ENCODE measurements around the gene PGAP6. TPM values are rescaled to one million over a fixed set of nuclear protein-coding genes. Genes with fewer than 3 reads are reported as not detected.
"Not testable (repeated sequence)": the region's sequence is repeated elsewhere in the genome, so short reads cannot be mapped to it uniquely, and the experiment has no call there.

The PGAP6 gene
- total RNA-seq, 2 donors from 2014 or later = 39.7 to 106 TPM

DNA sequence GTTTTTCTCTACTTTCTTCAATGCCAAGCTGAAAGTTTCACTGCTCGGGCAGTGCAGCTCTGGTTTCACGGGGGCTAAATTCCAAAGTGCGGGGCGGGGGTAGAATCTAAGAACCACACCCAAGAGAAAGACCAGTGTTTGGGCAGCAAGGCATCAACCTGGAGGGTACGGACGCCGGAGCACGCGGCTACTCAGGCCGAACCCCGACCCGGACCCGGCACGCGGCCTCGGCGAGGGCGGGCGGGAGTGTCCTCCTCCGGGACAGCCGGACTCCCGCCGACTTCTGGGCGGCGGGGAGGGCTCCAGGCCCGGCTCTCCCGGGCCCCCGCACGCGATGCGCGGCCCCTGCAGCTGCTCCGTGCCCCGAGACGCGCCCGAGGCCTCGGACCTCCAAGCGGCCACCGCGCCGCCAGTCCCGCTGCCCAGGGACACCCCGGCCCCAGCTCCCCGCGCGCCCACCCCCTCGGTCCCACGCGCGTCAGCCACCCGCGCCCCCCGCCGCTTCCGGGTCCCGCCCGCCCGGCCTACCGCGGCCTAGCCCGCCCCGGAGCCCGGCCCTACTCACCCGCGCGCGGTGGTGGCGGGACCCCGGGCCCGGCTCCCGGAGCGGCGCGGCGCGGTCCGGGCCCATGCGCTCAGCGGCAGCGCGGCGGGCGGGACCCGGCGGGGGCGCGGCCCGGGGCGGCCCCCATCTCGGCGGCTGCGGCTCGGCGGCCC is 29.8 kb downstream of the PGAP6 start:
- Mint-ChIP-seq H3K27ac (no peak overlapping the region), H3K27me3 (no peaks in the 10 kb centered on the region), H3K4me1 (peaks cover 34% of the 10 kb centered on the region), H3K4me3 (peak overlapping the region; percentile 87), H3K36me3 (ENCODE audit: low read depth) (peaks cover 4% of the 10 kb centered on the region)
- H3K9me3 ChIP-seq (ENCODE audit: control insufficient read depth, low read length, poor library complexity, severe bottlenecking) = no peaks in the 10 kb centered on the region
- DNase-seq = peak in 2 of 3 donors; percentile 44 to 47
- ATAC-seq = peak; percentile 28

- ATAC-seq (no peak), DNase-seq (no peak)
- H3K4me1 Mint-ChIP-seq = peaks cover 38% of the 10 kb centered on the region
- no peaks in the 10 kb centered on the region for H3K9me3 ChIP-seq (ENCODE audit: control insufficient read depth, low read length, poor library complexity, severe bottlenecking)
- no peak overlapping the region for H3K27ac Mint-ChIP-seq
- peaks cover 4% of the 10 kb centered on the region for H3K36me3 Mint-ChIP-seq (ENCODE audit: low read depth)
- no peak overlapping the region for H3K4me3 Mint-ChIP-seq
- H3K27me3 Mint-ChIP-seq = no peaks in the 10 kb centered on the region
These were observed 31.6 kb downstream of the PGAP6 start for GRCh38 chr16:350203-350602.

DNA sequence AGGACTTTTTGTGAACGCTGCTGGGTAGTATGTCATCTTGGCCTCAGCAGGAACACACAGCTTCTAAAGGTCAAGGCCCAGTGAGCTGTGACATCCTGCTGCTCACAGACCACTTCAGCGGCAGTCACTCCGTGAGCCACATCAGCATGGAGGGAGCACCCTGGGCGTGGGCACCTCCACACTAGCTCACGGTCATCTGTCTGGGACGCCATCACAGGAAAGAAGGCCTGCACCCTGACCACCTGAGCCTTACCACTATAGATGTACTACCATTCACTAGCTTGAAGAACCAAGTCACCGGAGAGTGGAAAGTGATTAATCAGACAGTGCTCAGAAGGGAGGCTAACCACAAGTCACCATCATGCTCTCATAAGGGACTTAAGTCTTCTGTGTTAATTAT is 32.6 kb downstream of the PGAP6 start:
- ATAC-seq (no peak), DNase-seq (no peak)
- Mint-ChIP-seq H3K36me3 (ENCODE audit: low read depth) (peaks cover 4% of the 10 kb centered on the region), H3K27ac (peak overlapping the region; percentile 47), H3K4me1 (peaks cover 38% of the 10 kb centered on the region), H3K27me3 (no peaks in the 10 kb centered on the region), H3K4me3 (no peak overlapping the region)
- no peaks in the 10 kb centered on the region for H3K9me3 ChIP-seq (ENCODE audit: control insufficient read depth, low read length, poor library complexity, severe bottlenecking)

- Mint-ChIP-seq H3K4me1 (peaks cover 35% of the 10 kb centered on the region), H3K27ac (peak overlapping the region; percentile 75)
- H3K36me3 Mint-ChIP-seq (ENCODE audit: low read depth); H3K4me3 Mint-ChIP-seq; H3K9me3 ChIP-seq (ENCODE audit: control insufficient read depth, low read length, poor library complexity, severe bottlenecking); ATAC-seq; H3K27me3 Mint-ChIP-seq; DNase-seq: not testable (repeated sequence)
These were observed 33.3 kb downstream of the PGAP6 start for GRCh38 chr16:348495-348894.

GRCh38 chr16:347203-347602 is 34.6 kb downstream of the PGAP6 start:
- Mint-ChIP-seq H3K4me1 (peaks cover 42% of the 10 kb centered on the region), H3K27me3 (no peaks in the 10 kb centered on the region), H3K4me3 (peak overlapping the region; percentile 59), H3K27ac (peak overlapping the region; percentile 75), H3K36me3 (ENCODE audit: low read depth) (peaks cover 4% of the 10 kb centered on the region)
- H3K9me3 ChIP-seq (ENCODE audit: control insufficient read depth, low read length, poor library complexity, severe bottlenecking) = no peaks in the 10 kb centered on the region
- DNase-seq (no peak), ATAC-seq (no peak)

- DNase-seq (no peak), ATAC-seq (no peak)
- peaks cover 45% of the 10 kb centered on the region for H3K4me1 Mint-ChIP-seq
- H3K27ac Mint-ChIP-seq = no peak overlapping the region
- peaks cover 4% of the 10 kb centered on the region for H3K36me3 Mint-ChIP-seq (ENCODE audit: low read depth)
- no peaks in the 10 kb centered on the region for H3K9me3 ChIP-seq (ENCODE audit: control insufficient read depth, low read length, poor library complexity, severe bottlenecking)
- no peaks in the 10 kb centered on the region for H3K27me3 Mint-ChIP-seq
- no peak overlapping the region for H3K4me3 Mint-ChIP-seq
These were observed 35.2 kb downstream of the PGAP6 start for GRCh38 chr16:346587-346986.

DNA sequence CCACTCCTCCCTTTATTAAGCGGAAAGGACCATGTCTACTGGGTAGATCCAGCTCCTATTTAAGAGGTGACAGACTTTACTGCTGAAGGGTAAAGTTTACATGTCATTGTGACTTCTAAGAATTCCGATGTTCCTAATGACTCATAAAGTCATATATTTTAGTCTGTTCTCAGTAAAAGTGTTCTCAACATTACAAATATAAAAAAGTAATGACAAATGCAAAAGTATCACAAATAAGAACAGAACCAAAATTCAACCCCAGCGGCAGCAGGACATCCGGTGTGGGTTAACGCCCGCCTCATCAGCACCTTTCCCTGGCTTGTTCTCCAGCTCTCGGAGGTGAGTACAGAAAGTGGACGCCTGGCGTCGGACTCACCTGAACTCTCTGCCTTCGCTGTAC is 36.0 kb downstream of the PGAP6 start:
- H3K9me3 ChIP-seq (ENCODE audit: control insufficient read depth, low read length, poor library complexity, severe bottlenecking) = no peaks in the 10 kb centered on the region
- Mint-ChIP-seq H3K4me3 (peak overlapping the region; percentile 41), H3K36me3 (ENCODE audit: low read depth) (peaks cover 4% of the 10 kb centered on the region), H3K27me3 (no peaks in the 10 kb centered on the region), H3K27ac (no peak overlapping the region), H3K4me1 (peaks cover 45% of the 10 kb centered on the region)
- ATAC-seq (no peak), DNase-seq (no peak)

- no peaks in the 10 kb centered on the region for H3K9me3 ChIP-seq (ENCODE audit: control insufficient read depth, low read length, poor library complexity, severe bottlenecking)
- DNase-seq (no peak), ATAC-seq (no peak)
- Mint-ChIP-seq H3K27me3 (no peaks in the 10 kb centered on the region), H3K4me1 (peaks cover 47% of the 10 kb centered on the region), H3K27ac (no peak overlapping the region), H3K4me3 (peak overlapping the region; percentile 69), H3K36me3 (ENCODE audit: low read depth) (peaks cover 4% of the 10 kb centered on the region)
These were observed 39.1 kb downstream of the PGAP6 start for GRCh38 chr16:342455-343213.

- not testable (repeated sequence) for H3K27me3 Mint-ChIP-seq; DNase-seq; ATAC-seq; H3K9me3 ChIP-seq (ENCODE audit: control insufficient read depth, low read length, poor library complexity, severe bottlenecking); H3K27ac Mint-ChIP-seq; H3K36me3 Mint-ChIP-seq (ENCODE audit: low read depth)
- Mint-ChIP-seq H3K4me1 (peaks cover 43% of the 10 kb centered on the region), H3K4me3 (peak overlapping the region; percentile 69)
These were observed 39.8 kb downstream of the PGAP6 start for GRCh38 chr16:341974-342336.

- H3K9me3 ChIP-seq (ENCODE audit: control insufficient read depth, low read length, poor library complexity, severe bottlenecking); DNase-seq; H3K36me3 Mint-ChIP-seq (ENCODE audit: low read depth); ATAC-seq; H3K27ac Mint-ChIP-seq; H3K27me3 Mint-ChIP-seq: not testable (repeated sequence)
- Mint-ChIP-seq H3K4me1 (peaks cover 44% of the 10 kb centered on the region), H3K4me3 (peak overlapping the region; percentile 19)
These were observed 40.4 kb downstream of the PGAP6 start for GRCh38 chr16:341095-341973.

GRCh38 chr16:340370-341091 is 41.2 kb downstream of the PGAP6 start:
- no peaks in the 10 kb centered on the region for H3K27me3 Mint-ChIP-seq
- H3K4me3 Mint-ChIP-seq = peak overlapping the region; percentile 68
- H3K27ac Mint-ChIP-seq = peak overlapping the region; percentile 62
- DNase-seq (no peak), ATAC-seq (no peak)
- H3K9me3 ChIP-seq (ENCODE audit: control insufficient read depth, low read length, poor library complexity, severe bottlenecking) = no peaks in the 10 kb centered on the region
- peaks cover 43% of the 10 kb centered on the region for H3K4me1 Mint-ChIP-seq
- no peaks in the 10 kb centered on the region for H3K36me3 Mint-ChIP-seq (ENCODE audit: low read depth)

- DNase-seq (no peak), ATAC-seq (peak; percentile 47)
- no peaks in the 10 kb centered on the region for H3K9me3 ChIP-seq (ENCODE audit: control insufficient read depth, low read length, poor library complexity, severe bottlenecking)
- H3K4me1 Mint-ChIP-seq = peaks cover 42% of the 10 kb centered on the region
- no peaks in the 10 kb centered on the region for H3K27me3 Mint-ChIP-seq
- peak overlapping the region; percentile 68 for H3K4me3 Mint-ChIP-seq
- H3K27ac Mint-ChIP-seq = peak overlapping the region; percentile 62
- no peaks in the 10 kb centered on the region for H3K36me3 Mint-ChIP-seq (ENCODE audit: low read depth)
These were observed 42.1 kb downstream of the PGAP6 start for GRCh38 chr16:339680-340079.
